A673 (cell line): ENCODE results near the gene SLC7A9. TPM values are rescaled to one million over a fixed set of nuclear protein-coding genes. Genes with fewer than 3 reads are reported as not detected.

Source experiments
- BruUV-seq: library from RNA; stranded (reverse); fragments of 400-500 nt; replicated peaks from 2 replicates; lab custom pipeline; 2021; lab: Mats Ljungman, UMichigan
- CTCF ChIA-PET: fragments of 300-600 bp; sonication (Branson Sonifier 250); formaldehyde crosslinking; loops from one replicate; lab custom pipeline; 2022; ENCODE audit warnings: antibody characterized with exemption; lab: Charles Lee
- POLR2A ChIA-PET: fragments of 300-600 bp; sonication (Branson Sonifier 250); formaldehyde crosslinking; loops from one replicate; lab custom pipeline; 2022; ENCODE audit warnings: antibody characterized with exemption; ENCODE audit not compliant: low non-redundant PET; lab: Charles Lee
- DNase-seq: peaks from one replicate; pipeline ENCODE4 v3.0.0-alpha.2; 2015; ENCODE audit warnings: low spot score
- H3K27ac ChIP-seq: fragments of 200-600 bp; sonication (generic); 2 replicates; pipeline ENCODE4 v1.5.1; 2016; ENCODE audit warnings: mixed run types, low read depth, mild to moderate bottlenecking, mixed read lengths, antibody characterized with exemption, low read length; ENCODE audit not compliant: poor library complexity, severe bottlenecking
- H3K27me3 ChIP-seq: fragments of 200-600 bp; sonication (generic); replicated peaks from 2 replicates; pipeline ENCODE4 v1.6.1; 2017; ENCODE audit warnings: mixed run types, low read depth, mild to moderate bottlenecking, mixed read lengths, antibody characterized with exemption, low read length; ENCODE audit not compliant: insufficient read depth, poor library complexity
- H3K36me3 ChIP-seq: fragments of 200-600 bp; sonication (generic); 2 replicates; pipeline ENCODE4 v1.6.1; 2016; ENCODE audit warnings: mixed run types, mild to moderate bottlenecking, mixed read lengths, antibody characterized with exemption, low read length; ENCODE audit not compliant: insufficient read depth, poor library complexity, severe bottlenecking
- H3K4me1 ChIP-seq: fragments of 200-600 bp; sonication (generic); 2 replicates; pipeline ENCODE4 v1.6.1; 2017; ENCODE audit warnings: mixed run types, mild to moderate bottlenecking, mixed read lengths, antibody characterized with exemption, low read length; ENCODE audit not compliant: insufficient read depth, poor library complexity, severe bottlenecking
- H3K4me3 ChIP-seq: fragments of 200-600 bp; sonication (generic); 2 replicates; pipeline ENCODE4 v1.5.1; 2016; ENCODE audit warnings: low read depth, mixed run types, mild to moderate bottlenecking, mixed read lengths, low read length; ENCODE audit not compliant: poor library complexity, severe bottlenecking
- H3K9me3 ChIP-seq: fragments of 200-600 bp; sonication (generic); 2 replicates; pipeline ENCODE4 v1.6.1; 2016; ENCODE audit warnings: mixed run types, low read depth, mild to moderate bottlenecking, mixed read lengths, antibody characterized with exemption, low read length; ENCODE audit not compliant: poor library complexity, severe bottlenecking
- EZH2 ChIP-seq: fragments of 200-600 bp; sonication (generic); IDR thresholded peaks from 2 replicates; pipeline ENCODE4 v1.6.1; 2017; ENCODE audit warnings: borderline replicate concordance, low read depth, mild to moderate bottlenecking, mixed read lengths, antibody characterized with exemption, low read length; ENCODE audit not compliant: poor library complexity, severe bottlenecking
- intact Hi-C: fragments of 100-400 bp; cut with micrococcal nuclease; formaldehyde crosslinking; loops from one replicate; pipeline ENCODE4 v1.10.0; 2022; ENCODE audit not compliant: unreplicated experiment
- total RNA-seq: library from RNA; stranded (reverse); gene quantifications from 2 replicates; pipeline ENCODE4 v1.2.3, GENCODE V29; 2021
- TF ChIP-seq, protein P1 (sequence below): fragments of 300-800, 200-600 bp; sonication (generic); conservative IDR thresholded peaks from 2 replicates; pipeline ENCODE4 v1.5.1; 2017; ENCODE audit warnings: low read depth, mild to moderate bottlenecking, antibody characterized with exemption, low read length, moderate library complexity, mixed read lengths

SLC7A9 gene
- total RNA-seq, 1 experiment from 2014 or later: 0.34 TPM

DNA sequence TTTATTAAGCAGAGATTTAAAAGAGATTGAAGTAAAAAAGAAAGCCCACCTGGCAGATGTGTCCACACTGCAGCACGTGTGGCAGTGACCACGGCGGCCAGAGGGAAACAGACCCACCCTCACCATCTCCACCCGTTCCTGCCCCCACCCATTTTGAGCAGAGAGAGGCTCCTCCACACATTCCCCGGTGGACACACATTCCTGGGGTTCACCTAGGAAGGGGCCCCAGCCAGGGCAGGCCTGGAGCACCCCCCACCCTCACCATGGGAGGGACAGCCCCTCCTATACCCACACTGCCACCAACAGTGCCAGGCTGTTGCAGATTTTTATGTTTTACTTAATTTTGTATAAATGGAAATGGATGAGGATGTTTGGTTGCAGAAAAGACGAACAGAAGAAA, 54.9 kb downstream of the SLC7A9 start:
- no TSS peak for BruUV-seq
- TF ChIP-seq, protein P1, sequence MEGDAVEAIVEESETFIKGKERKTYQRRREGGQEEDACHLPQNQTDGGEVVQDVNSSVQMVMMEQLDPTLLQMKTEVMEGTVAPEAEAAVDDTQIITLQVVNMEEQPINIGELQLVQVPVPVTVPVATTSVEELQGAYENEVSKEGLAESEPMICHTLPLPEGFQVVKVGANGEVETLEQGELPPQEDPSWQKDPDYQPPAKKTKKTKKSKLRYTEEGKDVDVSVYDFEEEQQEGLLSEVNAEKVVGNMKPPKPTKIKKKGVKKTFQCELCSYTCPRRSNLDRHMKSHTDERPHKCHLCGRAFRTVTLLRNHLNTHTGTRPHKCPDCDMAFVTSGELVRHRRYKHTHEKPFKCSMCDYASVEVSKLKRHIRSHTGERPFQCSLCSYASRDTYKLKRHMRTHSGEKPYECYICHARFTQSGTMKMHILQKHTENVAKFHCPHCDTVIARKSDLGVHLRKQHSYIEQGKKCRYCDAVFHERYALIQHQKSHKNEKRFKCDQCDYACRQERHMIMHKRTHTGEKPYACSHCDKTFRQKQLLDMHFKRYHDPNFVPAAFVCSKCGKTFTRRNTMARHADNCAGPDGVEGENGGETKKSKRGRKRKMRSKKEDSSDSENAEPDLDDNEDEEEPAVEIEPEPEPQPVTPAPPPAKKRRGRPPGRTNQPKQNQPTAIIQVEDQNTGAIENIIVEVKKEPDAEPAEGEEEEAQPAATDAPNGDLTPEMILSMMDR: no peak
- TF ChIP-seq EZH2: no peak
- Histone ChIP-seq H3K36me3 (no peaks in the 10 kb centered on the region), H3K4me3 (no peak overlapping the region), H3K4me1 (no peaks in the 10 kb centered on the region), H3K27me3 (no peaks in the 10 kb centered on the region), H3K9me3 (no peaks in the 10 kb centered on the region), H3K27ac (no peak overlapping the region)
- POLR2A ChIA-PET: no interaction called here
- CTCF ChIA-PET: no interaction called here
- intact Hi-C loops: no loop called here
- DNase-seq: no peak

DNA sequence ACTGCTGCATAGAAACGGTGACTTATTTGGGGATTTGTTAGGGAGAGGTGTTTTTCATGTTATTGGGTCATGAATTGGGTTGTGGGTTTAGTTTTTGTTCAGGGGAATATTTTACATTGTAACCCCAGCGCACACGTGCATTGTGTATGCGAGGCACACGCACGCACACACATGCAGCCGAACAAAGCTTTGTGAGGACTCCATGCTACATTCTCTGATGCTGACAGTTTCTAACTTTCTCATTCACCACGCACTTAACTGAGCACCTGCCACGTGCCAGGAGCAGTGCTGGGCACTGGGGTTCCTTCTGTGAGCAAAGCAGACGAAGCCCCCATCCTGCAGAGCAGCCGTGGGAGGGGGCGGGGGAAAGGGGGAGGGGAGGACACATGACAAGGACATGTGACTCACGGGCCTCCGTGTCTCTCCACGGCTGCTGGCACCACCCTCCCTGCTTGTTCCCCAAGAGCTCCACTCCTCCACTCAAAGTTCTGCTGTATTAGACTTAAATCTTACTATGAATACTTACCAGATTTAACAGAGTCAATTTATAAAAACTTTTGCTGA, 55.6 kb downstream of the SLC7A9 start:
- no peak for DNase-seq
- TF ChIP-seq, protein P1: no peak
- no peak for TF ChIP-seq EZH2
- H3K27me3 ChIP-seq: no peaks in the 10 kb centered on the region
- H3K4me1 ChIP-seq: no peaks in the 10 kb centered on the region
- POLR2A ChIA-PET: no interaction called here
- CTCF ChIA-PET: no interaction called here
- no peak overlapping the region for H3K27ac ChIP-seq
- intact Hi-C loops: no loop called here
- BruUV-seq: no TSS peak
- H3K36me3 ChIP-seq: no peaks in the 10 kb centered on the region
- H3K9me3 ChIP-seq: no peaks in the 10 kb centered on the region
- H3K4me3 ChIP-seq: no peak overlapping the region

DNA sequence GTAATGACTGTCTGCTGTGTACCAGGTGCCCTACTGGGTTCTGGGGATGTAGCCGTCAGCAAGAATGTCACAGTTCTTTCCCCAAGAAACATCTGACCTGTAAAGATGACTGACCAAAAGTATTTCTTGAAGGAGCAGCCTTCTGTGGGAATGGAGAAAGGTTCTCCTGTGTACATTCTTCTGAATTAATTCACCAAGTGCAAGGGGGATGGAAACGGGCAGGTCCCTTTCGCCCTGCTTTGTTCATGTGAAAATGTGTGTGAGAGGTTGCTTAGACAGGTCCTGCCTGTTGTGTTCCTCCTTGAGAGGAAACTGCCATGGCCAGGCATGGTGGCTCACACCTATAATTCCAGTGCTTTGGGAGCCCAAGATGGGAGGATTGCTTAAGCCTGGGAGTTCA, 57.0 kb downstream of the SLC7A9 start:
- no peaks in the 10 kb centered on the region for H3K4me1 ChIP-seq
- H3K27ac ChIP-seq: no peak overlapping the region

More for the DNA sequence above, 57.0 kb downstream of the SLC7A9 start:
- TF ChIP-seq EZH2: no peak
- TF ChIP-seq, protein P1: no peak
- BruUV-seq: no TSS peak
- no peaks in the 10 kb centered on the region for H3K36me3 ChIP-seq
- intact Hi-C loops: no loop called here
- ChIA-PET POLR2A (no interaction called here), CTCF (no interaction called here)
- DNase-seq: no peak
- H3K9me3 ChIP-seq: no peaks in the 10 kb centered on the region
- H3K27me3 ChIP-seq: no peaks in the 10 kb centered on the region
- no peak overlapping the region for H3K4me3 ChIP-seq
